ENCODE results near the gene VWA5B2. TPM values are rescaled to one million over a fixed set of nuclear protein-coding genes. Genes with fewer than 3 reads are reported as not detected.

VWA5B2 gene
- total RNA-seq, 1 experiment from 2014 or later, result not detected

GRCh38 chr3:184228376-184229137, 828 bp upstream of the VWA5B2 start:
- no peak overlapping the region for H3K27ac Mint-ChIP-seq (ENCODE audit: low read depth, unreplicated experiment)
- no TSS peak for BruUV-seq (replicated peaks)
- H3K4me1 Mint-ChIP-seq (ENCODE audit: insufficient read depth, unreplicated experiment), result peaks cover 6% of the 10 kb centered on the region
- ChIA-PET POLR2A (interaction anchor here (1.1 to 1.4 kb wide), 2 partner anchors 42 to 43 kb away, joined by 3 read pairs; partner anchors contain the start of gene ABCF3), CTCF (interaction anchor here (0.6 to 3.5 kb wide), 17 partner anchors 9 to 1035 kb away, joined by 3 to 25 read pairs (median 5); no protein-coding TSS in a partner anchor)
- DNase-seq (ENCODE audit: unreplicated experiment), result no peak
- TF ChIP-seq, protein P1, sequence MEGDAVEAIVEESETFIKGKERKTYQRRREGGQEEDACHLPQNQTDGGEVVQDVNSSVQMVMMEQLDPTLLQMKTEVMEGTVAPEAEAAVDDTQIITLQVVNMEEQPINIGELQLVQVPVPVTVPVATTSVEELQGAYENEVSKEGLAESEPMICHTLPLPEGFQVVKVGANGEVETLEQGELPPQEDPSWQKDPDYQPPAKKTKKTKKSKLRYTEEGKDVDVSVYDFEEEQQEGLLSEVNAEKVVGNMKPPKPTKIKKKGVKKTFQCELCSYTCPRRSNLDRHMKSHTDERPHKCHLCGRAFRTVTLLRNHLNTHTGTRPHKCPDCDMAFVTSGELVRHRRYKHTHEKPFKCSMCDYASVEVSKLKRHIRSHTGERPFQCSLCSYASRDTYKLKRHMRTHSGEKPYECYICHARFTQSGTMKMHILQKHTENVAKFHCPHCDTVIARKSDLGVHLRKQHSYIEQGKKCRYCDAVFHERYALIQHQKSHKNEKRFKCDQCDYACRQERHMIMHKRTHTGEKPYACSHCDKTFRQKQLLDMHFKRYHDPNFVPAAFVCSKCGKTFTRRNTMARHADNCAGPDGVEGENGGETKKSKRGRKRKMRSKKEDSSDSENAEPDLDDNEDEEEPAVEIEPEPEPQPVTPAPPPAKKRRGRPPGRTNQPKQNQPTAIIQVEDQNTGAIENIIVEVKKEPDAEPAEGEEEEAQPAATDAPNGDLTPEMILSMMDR (IDR thresholded peaks at IDR 0.05; ENCODE audit: unreplicated experiment), result no peak
- peaks cover 58% of the 10 kb centered on the region for H3K27me3 Mint-ChIP-seq (ENCODE audit: insufficient read depth, unreplicated experiment)
- no peaks in the 10 kb centered on the region for H3K36me3 Mint-ChIP-seq (ENCODE audit: insufficient read depth, unreplicated experiment)
- H3K9me3 Mint-ChIP-seq (ENCODE audit: unreplicated experiment), result no peaks in the 10 kb centered on the region
- intact Hi-C loops (cut with micrococcal nuclease), result no loop called here
- peak overlapping the region; percentile 58 for H3K4me3 Mint-ChIP-seq (ENCODE audit: unreplicated experiment)

GRCh38 chr3:184230081-184230602, 757 bp downstream of the VWA5B2 start:
- BruUV-seq (replicated peaks), result no TSS peak
- TF ChIP-seq, protein P1 (IDR thresholded peaks at IDR 0.05; ENCODE audit: unreplicated experiment), result no peak
- DNase-seq (ENCODE audit: unreplicated experiment), result no peak
- Mint-ChIP-seq H3K27ac (ENCODE audit: low read depth, unreplicated experiment) (no peak overlapping the region), H3K4me3 (ENCODE audit: unreplicated experiment) (peak overlapping the region; percentile 58), H3K36me3 (ENCODE audit: insufficient read depth, unreplicated experiment) (no peaks in the 10 kb centered on the region), H3K27me3 (ENCODE audit: insufficient read depth, unreplicated experiment) (peaks cover 52% of the 10 kb centered on the region), H3K4me1 (ENCODE audit: insufficient read depth, unreplicated experiment) (peaks cover 12% of the 10 kb centered on the region), H3K9me3 (ENCODE audit: unreplicated experiment) (no peaks in the 10 kb centered on the region)
- ChIA-PET POLR2A (interaction anchor here (1.0 to 1.3 kb wide), 3 partner anchors 14 to 212 kb away, joined by 3 to 5 read pairs (median 3); no protein-coding TSS in a partner anchor), CTCF (interaction anchor here (0.6 to 1.2 kb wide), 3 partner anchors 11 to 60 kb away, joined by 3 to 4 read pairs (median 3); no protein-coding TSS in a partner anchor)
- intact Hi-C loops (cut with micrococcal nuclease), result no loop called here

DNA sequence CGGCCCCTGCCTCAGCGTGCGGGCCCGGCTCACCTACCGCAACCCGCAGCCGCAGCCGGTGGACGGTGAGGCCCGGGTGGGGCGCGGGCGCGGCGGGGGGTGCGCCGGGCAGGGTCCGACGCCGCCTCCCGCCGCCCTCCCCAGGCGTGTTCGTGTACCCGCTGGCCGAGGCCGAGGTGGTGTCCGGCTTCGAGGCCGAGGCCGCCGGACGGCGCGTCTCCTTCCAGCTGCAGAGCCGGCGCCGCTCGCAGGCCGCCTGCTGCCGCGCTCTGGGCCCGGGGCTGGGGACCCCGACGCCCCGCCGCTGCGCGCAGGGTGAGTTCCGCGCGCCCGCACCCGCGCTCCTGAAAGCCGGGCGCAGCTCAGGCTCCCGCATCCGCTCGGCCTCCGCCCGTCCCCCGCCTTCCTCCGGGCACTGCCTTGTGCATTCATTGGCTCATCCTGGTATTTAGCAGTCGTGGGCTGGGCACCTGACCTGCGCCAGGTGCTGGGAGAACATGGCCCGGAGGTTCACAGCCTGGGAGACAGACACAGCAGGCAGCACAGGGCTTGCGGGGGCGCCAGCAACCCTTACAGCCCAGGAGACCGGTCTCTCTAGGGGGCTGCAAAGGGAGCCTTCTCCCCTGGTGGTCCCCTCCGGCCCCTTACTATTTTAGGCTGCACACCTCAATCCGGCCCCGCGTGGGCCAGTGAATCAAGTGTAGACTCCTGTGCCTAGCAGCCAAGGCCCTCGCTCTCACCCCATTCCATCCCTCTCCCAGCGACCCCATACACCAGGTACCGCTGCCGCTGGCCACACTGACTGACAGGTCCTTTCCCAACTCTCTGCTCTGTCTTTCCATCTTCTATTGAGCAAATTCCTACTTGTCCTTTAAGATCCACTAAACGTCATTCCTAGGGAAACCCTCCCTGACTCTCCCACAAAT, 1.5 kb downstream of the VWA5B2 start:
- CTCF ChIA-PET, result interaction anchor here (1.0 to 1.2 kb wide), 3 partner anchors 10 to 335 kb away, joined by 3 to 4 read pairs (median 3); no protein-coding TSS in a partner anchor
- H3K4me3 Mint-ChIP-seq (ENCODE audit: unreplicated experiment), result peak overlapping the region; percentile 11
- peaks cover 45% of the 10 kb centered on the region for H3K27me3 Mint-ChIP-seq (ENCODE audit: insufficient read depth, unreplicated experiment)

More for the DNA sequence above, 1.5 kb downstream of the VWA5B2 start:
- H3K27ac Mint-ChIP-seq (ENCODE audit: low read depth, unreplicated experiment), result no peak overlapping the region
- TF ChIP-seq, protein P1 (IDR thresholded peaks at IDR 0.05; ENCODE audit: unreplicated experiment), result no peak
- BruUV-seq (replicated peaks), result no TSS peak
- H3K36me3 Mint-ChIP-seq (ENCODE audit: insufficient read depth, unreplicated experiment), result no peaks in the 10 kb centered on the region
- peaks cover 12% of the 10 kb centered on the region for H3K4me1 Mint-ChIP-seq (ENCODE audit: insufficient read depth, unreplicated experiment)
- H3K9me3 Mint-ChIP-seq (ENCODE audit: unreplicated experiment), result no peaks in the 10 kb centered on the region
- peak; percentile 55 for DNase-seq (ENCODE audit: unreplicated experiment)
- POLR2A ChIA-PET, result interaction anchor here (0.6 to 1.8 kb wide), 5 partner anchors 10 to 213 kb away, joined by 3 to 6 read pairs (median 3); no protein-coding TSS in a partner anchor
- intact Hi-C loops (cut with micrococcal nuclease), result no loop called here

Measured in MCF 10A (cell line).